IPS-11a (cell line): ENCODE measurements around the gene TEX22.
"Not testable (repeated sequence)": the region's sequence is repeated elsewhere in the genome, so short reads cannot be mapped to it uniquely, and the experiment has no call there.

Experiments
- H3K4me3 ChIP-seq: one replicate; pipeline ENCODE4 v1.5.1; 2013; ENCODE audit warnings: low read depth, low read length, control low read depth

TEX22 gene, protein sequence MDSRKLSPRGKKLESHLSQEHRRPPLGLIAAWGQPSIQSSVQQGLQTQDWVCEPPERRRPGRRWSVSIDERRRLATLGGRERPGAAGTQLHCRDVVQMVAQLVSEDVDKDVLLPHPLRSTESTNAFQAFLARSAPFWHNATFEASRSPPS

DNA sequence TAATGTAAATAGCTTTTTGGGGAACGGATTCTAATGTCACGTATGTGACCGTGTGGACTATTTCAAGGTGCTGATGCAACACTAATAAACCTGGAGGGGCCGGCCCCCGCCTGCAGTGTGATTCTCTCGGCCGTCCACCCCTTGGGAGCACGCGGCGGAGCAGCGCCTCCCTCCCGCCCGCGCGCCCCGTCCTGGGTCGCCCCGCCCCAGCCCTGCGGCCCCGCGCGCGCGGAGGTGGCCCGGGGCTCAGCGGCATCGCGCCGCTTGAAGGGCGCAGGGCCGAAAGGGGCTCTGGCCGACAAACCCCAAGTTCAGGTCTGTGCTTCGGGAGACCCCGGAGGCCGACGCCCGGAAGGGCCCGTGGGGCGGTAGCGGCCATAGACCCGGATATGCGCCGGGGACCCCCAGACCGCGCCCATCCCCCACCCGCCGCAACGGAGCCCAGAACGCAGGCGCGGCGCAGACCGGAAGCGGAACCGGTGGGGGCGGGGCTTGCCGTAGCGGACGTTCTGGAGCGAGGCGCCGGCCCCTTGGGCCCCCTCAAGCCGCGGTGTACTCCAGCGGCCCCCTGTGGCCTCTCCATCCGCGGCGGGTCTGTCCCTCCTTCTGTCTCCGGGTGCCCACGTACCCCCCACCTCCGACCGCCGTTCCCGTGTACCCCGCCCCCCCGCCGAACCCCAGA lies at the start of gene TEX22:
Gene TEX22 (plus strand): TSS at position 495 of the 682 bp plus-strand sequence. CDS start 803 bp downstream, outside the sequence.
- H3K4me3 ChIP-seq: peak within 1 kb of the TSS; percentile 33

DNA sequence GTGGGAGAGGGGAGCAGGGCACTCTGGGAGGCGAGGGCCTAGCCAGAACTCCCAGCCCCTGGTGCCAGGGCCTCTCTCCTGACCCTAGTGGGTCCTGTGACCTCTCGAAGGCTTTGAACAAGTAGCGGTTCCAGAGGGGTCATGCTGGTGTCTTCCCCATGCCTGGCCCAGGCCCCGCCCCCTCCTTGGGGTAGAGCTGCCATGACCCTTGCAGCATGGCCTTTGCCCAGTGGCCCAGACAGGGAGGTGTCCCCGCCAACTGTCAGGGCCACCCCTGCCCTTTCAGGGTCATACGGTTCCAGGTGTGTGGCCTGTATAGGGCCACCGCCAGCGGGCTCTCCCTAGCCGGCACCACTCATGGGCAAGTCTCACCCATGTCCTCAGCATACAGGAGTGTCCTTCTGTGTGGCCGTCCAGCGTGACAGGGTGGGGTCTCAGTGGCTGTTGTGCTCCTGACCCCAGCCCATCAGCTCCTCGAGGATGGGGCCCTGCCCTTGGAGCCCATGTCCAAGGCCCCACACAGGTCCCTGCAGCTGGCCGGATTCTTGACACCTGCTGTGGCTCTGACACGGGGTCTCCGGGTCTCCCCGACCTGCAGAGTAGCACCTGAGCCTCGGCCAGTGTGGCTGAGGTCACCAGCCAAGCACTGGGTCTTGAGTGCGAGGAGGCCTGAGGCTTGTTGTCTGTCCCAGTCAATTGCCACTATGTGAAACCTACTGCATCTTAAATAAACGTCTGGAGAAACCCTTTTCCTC lies 49.2 kb upstream of the TEX22 start:
- no peak overlapping the region for H3K4me3 ChIP-seq

DNA sequence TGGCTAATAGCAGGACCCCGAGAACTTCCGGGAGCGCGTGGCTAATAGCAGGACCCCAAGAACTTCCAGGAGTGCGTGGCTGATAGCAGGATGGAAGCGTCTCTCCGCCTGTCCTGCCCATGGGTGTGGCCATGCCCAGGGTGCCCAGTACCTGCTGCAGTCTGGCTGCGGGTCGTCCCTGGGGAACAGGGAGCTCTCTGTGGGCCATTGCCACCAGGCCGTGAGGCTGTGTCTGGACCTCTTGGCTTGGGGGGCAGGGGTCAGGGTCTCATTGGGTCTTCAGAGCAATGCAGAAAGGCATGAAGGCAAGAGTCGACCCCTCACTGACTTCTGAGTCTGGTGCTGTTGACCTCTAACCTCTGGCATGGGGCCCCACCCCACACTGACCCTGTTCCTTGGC lies 48.3 kb upstream of the TEX22 start:
- H3K4me3 ChIP-seq: no peak overlapping the region

DNA sequence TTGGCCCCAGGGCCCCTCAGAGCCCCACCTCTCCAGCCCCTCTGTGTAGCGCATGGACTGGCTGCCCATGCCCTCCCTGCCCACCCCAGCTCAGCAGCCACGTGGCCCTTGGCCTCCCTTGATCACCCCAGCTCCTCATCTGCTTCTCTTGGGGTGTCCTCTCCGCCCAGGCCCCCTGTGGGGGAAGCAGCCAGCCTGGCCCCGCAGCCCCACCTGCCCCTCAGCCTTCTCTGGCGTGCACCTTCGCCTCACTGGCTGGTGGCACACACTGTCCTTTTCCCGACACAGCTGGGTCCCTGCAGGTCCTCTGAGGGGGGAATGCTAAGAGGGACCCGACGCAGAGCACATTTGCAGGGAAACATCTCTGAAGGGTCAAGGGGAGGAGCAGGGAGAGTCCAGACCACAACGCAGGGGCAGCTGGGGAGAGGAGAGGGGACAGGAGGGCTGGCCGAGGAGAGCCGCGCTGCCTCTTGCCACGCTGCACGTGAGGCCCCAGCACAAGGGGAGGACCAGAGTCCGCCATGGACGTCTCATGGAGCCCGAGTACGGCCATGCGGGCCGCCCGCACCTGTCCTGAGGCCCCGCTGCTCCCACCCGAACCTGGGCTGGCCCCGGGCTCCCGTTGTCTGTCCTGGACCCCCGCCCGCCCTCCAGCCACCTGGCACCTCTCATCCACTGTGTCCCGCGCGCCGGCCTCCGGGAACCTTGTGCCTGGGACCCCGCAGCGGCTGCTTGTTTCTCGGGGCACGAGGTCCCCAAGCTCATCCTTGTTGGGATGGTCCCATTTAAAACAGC lies 47.7 kb upstream of the TEX22 start:
- H3K4me3 ChIP-seq: no peak overlapping the region

DNA sequence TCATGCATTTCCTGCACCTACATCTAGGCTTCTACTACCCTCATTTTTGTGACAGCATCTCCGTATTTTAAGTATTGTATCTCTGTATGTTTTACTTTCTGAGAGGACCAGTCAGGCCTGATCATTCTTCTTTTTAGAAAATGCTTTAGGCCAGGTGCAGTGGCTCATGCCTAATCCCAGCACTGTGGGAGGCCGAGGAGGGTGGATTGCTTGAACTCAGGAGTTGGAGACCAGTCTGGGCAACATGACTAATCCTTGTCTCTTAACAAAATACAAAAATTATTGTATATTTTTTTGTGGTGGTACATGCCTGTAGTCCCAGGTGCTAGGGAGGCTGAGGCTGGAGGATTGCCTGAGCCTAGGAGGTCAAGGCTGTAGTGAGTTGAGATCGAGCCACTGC lies 46.9 kb upstream of the TEX22 start:
- H3K4me3 ChIP-seq: no peak overlapping the region

DNA sequence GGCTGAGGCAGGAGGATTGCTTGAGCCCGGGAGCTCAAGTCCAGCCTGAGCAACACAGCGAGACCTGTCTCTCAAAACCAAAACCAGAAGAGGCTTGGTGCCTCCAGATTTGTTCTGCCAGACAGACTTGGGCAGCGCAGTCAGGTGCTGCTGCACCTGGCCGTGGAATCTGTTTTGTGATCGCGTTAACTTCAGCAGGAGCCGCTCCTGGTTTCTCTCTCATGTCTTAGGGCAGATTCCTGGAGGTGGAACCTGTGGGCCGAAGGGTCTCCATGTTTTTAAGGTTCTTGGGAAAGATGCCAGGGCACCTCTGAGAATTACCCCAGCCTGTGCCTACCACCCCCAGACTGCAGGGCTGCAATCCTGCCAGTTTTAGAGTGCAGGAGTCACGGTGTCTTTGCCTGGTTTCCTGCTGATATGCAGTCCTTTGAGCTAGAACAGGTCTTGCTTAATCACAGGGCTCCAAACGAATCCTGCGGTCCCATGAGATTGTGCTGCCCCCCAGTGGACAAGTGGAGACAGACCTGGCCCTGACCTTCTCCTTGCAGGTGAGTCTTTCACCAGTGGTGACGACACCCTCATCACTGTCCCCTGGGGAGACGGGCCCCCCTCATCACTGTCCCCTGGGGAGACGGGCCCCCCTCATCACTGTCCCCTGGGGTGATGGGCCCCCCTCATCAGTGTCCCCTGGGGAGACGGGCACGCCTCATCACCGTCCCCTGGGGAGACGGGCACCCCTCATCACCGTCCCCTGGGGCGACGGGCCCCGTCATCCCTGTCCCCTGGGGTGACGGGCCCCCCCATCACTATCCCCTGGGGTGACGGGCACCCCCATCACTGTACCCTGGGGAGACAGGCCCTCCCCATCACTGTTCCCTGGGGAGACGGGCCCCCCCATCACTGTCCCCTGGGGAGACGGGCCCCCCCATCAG lies 46.2 kb upstream of the TEX22 start:
- H3K4me3 ChIP-seq: no peak overlapping the region

DNA sequence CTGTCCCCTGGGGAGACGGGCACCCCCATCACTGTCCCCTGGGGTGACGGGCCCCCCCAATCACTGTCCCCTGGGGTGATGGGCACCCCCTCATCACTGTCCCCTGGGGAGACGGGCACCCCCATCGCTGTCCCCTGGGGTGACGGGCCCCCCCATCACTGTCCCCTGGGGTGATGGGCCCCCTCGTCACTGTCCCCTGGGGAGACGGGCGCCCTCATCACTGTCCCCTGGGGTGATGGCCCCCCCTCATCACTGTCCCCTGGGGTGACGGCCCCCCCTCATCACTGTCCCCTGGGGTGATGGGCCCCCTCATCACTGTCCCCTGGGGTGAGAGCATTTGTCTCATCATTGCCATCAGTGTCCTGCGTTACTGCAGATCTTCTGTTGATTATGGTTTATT lies 45.2 kb upstream of the TEX22 start:
- no peak overlapping the region for H3K4me3 ChIP-seq

DNA sequence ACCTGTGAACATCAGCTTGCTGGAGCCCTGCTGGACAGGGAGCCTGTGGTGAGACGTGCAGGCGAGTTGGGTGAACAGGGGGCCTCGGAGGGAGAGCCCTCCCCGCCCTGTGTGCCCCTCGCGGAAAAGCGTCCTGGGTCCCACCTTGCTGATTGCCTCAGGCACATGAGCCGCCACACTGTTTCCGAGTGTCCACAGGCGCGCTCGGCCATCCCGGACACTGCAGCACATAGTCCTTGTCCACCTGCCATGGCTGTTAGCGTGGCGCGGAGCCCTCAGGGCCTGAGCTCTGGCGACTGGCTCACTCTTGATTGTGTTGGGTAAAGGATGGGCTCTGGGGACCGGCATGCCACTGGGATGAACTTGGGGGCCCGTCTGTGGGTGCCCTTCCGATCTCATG lies 43.8 kb upstream of the TEX22 start:
- H3K4me3 ChIP-seq: no peak overlapping the region

DNA sequence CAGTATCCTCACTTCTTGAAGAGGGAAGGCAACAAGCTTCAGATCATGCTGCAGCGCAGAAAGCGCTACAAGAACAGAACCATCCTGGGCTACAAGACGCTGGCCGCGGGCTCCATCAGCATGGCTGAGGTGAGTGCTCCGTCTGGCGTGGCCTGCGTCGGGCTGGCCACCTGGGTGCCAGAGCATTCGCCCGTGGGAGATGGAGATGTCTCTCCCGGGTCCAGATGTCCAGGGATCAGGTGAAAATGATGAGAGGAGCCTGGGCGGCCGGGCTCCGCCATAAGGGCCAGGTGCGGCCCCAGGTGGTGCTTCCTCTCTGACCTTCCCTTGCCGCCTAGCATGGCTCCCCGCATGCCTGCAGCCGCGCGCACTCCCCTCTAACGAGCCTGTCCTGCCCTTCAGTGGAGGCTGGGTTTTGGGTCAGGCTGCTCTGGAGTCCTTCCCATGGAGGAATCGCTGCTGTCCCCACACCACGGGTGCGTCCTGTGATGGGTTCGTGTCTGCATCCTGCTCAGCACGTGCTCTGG lies 43.2 kb upstream of the TEX22 start:
- no peak overlapping the region for H3K4me3 ChIP-seq

DNA sequence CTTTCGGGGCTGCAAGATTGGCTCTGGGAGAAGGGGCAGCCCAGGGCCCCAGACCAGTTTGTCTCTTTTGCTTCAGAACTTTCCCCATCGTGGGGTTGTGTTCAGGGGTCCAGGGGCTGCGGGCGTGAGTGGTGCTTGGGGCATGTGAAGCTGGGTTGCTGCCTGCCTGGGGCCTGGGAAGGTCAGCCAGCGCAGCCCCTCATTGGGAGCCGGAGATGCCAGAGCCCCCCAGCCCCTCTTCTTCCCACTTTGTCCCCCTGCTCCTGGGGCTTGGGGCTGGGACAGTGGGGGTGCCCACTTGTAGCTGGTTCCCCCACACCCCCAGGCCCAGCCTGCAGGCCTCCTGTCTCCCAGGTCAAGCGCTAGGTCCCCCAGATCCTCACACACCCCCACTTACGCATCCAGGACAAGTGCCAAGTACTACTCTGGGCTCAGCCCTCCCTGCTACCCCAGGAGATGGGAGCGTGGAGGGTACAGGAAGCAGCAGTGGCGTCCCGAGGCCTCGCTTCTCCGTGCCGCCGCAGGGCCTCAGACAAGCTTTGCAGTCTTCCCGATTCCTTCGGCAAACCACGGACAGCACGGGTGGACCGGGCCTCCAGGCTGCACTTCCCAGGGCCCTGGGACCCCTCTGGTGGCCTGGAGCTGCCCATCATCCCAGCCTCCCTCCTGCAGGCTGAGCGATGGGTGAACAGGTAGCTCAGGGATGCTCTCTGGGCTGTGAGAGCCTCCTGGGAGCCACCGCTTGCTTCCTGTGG lies 42.3 kb upstream of the TEX22 start:
- no peak overlapping the region for H3K4me3 ChIP-seq

DNA sequence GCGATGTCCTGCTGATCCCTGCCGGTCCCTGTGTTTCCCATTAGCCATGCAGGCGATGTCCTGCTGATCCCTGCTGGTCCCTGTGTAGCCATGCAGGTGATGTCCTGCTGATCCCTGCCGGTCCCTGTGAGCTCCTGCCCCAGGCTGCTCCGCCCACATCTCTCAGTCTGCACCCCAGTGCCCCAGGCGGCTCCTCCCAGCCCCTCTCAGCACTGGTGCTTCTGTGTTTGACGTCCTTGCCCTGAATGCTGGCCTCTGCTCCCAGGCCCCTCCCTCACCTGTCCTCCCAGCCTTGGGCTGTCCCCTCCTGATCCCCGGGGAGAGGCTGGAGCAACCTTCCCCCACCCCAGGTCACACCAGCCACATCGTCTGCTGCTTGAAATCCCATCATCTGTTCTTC lies 41.4 kb upstream of the TEX22 start:
- H3K4me3 ChIP-seq: no peak overlapping the region

DNA sequence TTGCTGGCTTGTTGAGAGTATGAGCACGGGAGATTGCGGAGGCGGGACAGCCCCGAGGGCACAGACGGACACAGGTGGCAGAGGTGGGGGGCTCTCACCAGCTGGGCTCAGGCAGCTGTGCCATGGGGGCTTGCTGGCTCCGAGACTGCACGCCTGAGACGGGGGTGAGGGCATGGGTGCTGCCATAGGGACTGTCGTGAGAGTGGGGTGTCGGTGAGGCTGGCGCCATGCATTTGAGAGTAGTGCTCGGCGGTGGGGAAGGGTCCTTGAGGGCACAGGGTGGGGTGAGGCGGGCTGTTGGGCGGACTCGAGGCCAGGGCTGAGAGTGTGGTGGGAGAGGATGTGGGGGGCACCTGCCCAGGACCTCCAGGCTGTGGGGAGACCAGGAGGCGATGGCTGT lies 40.7 kb upstream of the TEX22 start:
- no peak overlapping the region for H3K4me3 ChIP-seq

DNA sequence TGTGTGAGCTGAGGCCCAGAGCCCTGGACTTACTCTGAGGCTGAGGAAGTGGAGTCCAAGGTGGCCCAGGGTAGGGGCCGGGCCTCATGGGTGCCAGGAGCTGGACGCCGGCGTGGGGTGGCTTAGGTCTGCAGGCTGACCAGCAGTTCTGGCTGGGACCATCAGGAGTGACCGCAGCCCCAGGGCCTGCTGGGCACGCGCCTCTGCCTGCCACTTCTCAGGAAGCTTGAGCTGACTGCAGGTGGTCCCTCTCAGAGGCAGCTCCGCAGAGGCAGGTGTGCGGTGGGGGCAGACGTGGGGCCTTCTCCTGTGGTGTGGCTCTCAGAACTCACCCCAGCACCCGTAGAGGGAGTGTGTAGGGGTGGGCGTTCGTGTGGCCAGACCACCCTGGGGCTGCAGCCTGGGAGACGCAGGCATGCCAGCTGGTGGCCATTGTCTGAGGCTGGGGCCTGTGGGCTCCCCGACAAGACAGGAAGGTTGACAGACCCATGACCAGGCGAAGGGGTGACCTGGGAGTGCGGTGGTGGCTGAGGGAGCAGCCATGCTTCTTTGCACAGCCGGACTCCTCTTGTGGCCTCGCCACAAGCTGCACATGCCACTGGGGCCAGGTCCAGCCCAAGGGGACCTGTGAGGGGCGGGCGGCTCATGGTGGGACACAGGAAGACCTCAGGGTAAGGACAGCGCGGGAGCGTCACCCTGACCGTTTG lies 40.0 kb upstream of the TEX22 start:
- no peak overlapping the region for H3K4me3 ChIP-seq

DNA sequence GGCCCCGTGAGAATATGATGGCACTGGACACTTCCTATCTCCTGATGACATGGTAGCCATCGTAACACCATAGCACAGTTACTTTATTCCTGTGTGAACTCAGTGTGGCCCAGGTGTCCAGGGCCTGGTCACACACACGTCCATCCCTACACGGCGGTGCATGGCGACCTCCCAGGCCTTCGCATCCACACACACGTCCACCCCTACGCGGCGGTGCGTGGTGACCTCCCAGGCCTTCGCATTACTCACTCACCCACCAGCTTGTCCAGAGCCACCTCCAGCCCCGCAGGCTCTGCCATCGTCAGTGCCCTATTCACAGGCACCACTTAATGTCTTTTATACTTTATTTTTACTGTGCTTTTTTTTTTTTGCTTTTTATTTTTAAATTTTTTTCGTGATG lies 39.4 kb upstream of the TEX22 start:
- H3K4me3 ChIP-seq: no peak overlapping the region

DNA sequence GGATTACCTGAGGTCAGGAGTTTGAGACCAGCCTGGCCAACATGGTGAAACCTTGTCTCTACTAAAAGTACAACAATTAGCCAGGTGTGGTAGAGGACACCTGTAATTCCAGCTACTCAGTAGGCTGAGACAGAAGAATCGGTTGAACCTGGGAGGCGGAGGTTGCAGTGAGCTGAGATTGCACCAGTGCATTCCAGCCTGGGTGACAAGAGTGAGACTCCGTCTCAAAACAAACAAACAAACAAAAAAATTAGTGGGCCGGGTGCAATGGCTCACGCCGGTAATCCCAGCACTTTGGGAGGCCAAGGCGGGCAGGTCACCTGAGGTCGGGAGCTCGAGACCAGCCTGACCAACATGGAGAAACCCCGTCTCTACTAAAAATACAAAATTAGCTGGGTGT lies 36.9 kb upstream of the TEX22 start:
- H3K4me3 ChIP-seq: not testable (repeated sequence)

DNA sequence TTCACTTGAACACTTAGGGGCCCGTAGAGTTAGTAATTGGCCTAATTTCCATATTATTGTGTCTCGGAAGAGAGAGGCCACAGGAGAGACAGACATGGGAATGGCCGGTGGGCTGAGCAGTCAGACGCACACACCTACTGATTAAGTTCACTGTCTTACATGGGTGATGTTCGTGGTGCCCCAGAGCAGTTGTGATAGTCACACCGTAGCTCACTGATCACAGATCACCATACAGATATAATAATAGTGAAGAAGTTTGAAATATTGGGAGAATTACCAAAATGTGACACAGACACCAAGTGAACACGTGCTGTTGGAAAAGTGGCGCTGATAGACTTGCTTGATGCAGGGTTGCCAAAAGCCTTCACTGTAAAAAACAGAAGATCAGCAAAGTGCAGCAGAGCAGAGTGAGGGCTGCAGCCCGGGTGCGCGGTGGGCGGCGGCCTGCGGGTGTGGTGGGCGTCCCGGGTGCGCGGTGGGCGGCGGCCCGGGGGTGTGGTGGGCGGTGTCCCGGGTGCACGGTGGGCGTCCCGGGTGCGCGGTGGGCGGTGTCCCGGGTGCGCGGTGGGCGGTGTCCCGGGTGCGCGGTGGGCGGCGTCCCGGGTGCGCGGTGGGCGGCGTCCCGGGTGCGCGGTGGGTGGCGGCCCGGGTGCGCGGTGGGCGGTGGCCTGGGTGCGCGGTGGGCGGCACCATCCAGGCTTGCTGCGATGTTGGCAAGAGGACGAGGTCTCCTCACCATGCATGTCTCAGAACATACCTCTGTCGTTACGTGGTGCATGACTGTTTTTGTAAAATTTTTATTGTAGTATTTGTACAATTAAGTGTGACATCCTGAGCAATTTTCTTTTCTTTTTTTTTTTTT lies 34.3 kb upstream of the TEX22 start:
- no peak overlapping the region for H3K4me3 ChIP-seq

DNA sequence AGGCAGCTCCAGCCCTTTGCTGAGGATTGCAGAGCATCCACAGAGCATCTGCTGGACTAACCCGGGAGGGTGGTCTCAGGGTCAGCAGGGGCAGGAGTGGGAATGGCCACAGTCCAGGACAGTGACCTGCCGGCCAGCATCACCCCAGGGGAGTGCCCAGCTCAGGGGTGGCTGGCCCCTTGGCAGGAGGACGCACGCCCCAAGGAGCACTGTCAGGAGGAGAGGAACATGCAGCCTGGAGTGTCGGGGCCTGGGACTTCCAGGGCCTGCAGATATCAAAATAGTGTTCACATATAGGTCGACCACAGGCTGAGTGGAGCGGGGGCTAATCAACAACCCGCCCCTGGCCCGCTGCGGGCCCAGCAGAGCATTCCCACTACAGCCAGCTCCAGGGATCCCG lies 33.2 kb upstream of the TEX22 start:
- no peak overlapping the region for H3K4me3 ChIP-seq

DNA sequence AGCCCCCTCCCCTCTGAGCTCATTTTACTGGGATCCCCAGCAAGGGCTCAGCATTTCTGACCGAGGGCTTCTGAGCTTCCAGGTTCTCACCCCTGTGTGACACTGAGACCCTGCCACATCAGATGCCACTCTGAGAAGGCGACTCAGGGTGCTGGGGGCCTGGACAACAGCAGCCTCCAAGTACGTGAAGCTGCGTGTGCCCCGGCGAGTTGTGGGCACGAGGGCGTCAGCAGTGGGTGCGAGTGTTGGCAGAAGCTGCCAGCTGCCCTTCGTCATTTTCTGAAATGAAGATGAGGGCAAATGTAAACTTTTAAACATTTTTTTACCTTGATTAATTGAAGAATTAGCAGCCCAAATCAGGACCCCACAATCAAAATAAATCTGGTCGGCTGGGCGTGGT lies 32.7 kb upstream of the TEX22 start:
- H3K4me3 ChIP-seq: no peak overlapping the region
